Uterus (tissue), 2 donors: Measurements from ENCODE around the gene RREB1.

Experiments
- CTCF ChIP-seq, 4 experiments: fragments of 200-600 bp in 2 of 4; fragments of 450-650 bp in 2 of 4; sonication (generic) in 2 of 4; IDR thresholded peaks; one replicate each; pipeline ENCODE4 v1.5.1; 2016 to 2019; ENCODE audit warnings: antibody characterized with exemption in 4 of 4, mild to moderate bottlenecking in 2 of 4, moderate library complexity in 1 of 4
- POLR2A ChIP-seq, 2 donors: fragments of 450-650 bp; IDR thresholded peaks; one replicate each; pipeline ENCODE4 v1.6.1; 2016; ENCODE audit warnings: antibody characterized with exemption in 2 of 2, mild to moderate bottlenecking in 1 of 2, moderate library complexity in 1 of 2

- TF ChIP-seq CTCF (IDR thresholded peaks at IDR 0.05) (no peak), POLR2A (IDR thresholded peaks at IDR 0.05) (no peak)
Observed at GRCh38 chr6:7237653-7238188, 130.0 kb downstream of the RREB1 start.
